Stimulated activated CD4-positive, alpha-beta T cell treated with anti-CD3 and anti-CD28 coated beads, Interleukin-12 subunit alpha, Interleukin-12 subunit beta, amount 100 ng/mL, for 24 hours (primary cell): ENCODE results near the gene PMPCA.

Source experiments
- DNase-seq, 2 experiments: peaks; one replicate each; pipeline ENCODE4 v3.0.0-alpha.2; 2020; ENCODE audit warnings: low read depth in 2 of 2

PMPCA gene

DNA sequence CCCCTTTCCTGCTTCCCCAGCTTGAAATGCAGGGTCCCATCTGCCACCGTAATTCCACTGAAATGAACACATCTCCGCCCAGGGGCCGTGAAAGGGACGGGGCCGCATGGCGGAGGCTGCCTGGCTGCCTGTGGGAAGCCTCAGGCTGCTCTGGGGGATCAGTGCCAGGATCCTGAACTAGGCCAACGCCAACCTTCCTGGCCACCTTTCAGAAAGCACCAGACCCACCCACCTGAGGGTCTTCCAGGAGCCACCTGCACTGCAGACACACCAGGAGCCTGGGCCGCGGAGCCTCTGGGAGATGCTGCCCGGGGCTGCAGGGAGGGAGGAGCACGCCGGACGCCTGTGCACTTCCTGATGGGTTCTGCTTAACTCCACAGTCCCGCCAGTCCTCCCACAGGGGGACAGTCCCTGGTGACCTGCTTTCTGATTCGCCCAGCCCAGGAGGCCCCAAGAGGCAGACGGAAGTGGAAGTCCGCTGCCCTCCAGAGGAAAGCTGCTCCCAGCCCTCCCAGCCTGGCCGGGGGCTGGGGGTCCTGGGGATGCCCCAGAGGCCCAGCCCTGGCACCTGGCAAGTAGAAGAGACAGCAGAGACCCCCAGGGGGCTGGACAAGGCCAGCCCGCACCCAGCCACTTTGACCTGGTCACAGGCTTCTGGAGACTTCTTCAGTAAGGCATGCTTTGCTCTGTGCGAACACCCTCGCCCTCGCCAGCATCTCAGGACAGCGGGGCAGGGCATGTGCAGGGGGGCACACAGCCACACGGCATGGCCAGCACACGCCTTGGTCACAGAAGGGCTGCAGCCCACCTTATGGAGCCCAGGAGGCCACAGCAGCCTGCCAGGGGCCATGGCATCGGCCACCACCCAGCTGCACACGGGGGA is 36.9 kb upstream of the PMPCA start, which contains the start of gene CARD9:
TSS of gene CARD9 (minus strand) at position 370 of the 883 bp plus-strand sequence. CDS start 1,591 bp downstream, outside the sequence.
- DNase-seq = no peak

DNA sequence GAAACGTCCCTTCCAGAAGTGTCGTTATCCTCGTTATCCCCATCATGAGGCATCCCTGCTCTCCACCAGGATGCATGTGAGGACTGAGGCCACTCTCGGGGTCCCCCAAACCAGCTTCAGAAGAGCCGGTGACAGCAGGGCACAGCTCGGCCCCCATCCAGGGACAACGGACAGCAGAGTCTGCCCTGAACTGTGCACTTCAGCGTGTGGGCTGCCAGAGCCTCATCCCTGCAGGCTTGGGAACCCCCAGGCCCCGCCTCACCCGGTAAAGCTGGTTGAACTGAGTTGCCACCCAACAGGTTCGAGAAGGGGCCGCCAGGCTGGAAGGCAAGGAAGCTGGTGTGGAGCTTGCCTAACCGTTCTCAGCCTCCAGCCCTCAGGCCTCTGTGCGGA is 36.3 kb upstream of the PMPCA start:
- DNase-seq = no peak

DNA sequence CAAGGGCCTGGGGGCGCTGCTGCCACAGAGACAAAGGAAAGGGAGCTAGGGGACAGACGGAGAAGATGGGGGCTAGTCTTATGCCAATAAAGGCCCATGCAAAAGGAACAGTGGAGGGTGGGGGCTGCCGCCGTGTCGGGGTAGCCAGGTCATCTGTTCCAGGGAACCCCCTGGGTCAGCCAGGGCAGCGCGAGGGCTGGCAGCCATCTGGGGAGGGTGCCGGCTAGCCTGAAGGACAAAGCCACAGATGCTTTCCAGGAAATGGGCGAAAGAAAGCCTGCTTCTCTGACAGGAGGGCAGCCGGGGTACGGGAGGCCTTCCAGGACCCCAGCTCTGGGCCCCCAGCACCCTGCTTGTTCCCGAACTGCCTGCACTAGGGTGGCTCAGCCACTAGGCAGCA is 35.4 kb upstream of the PMPCA start:
- DNase-seq = no peak

DNA sequence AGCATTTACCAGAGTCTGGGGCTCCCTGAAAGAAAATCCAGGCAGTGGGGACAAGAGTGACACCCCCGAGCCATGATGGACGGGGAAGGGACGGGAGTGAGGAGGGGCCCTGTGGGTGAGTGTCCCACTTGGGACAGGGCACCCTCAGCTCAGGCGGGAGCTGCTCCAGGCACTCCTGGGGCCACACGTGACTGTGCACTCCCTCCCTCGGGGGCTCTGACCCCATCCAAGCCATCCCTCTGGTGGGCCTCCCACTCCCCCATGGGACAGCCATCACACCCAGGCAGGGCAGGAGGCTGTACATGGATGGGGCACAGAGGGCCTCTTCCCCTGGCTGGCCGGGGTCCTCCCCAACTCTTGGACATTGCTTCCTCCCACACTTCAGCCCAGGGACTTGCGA is 34.0 kb upstream of the PMPCA start:
- no peak for DNase-seq

DNA sequence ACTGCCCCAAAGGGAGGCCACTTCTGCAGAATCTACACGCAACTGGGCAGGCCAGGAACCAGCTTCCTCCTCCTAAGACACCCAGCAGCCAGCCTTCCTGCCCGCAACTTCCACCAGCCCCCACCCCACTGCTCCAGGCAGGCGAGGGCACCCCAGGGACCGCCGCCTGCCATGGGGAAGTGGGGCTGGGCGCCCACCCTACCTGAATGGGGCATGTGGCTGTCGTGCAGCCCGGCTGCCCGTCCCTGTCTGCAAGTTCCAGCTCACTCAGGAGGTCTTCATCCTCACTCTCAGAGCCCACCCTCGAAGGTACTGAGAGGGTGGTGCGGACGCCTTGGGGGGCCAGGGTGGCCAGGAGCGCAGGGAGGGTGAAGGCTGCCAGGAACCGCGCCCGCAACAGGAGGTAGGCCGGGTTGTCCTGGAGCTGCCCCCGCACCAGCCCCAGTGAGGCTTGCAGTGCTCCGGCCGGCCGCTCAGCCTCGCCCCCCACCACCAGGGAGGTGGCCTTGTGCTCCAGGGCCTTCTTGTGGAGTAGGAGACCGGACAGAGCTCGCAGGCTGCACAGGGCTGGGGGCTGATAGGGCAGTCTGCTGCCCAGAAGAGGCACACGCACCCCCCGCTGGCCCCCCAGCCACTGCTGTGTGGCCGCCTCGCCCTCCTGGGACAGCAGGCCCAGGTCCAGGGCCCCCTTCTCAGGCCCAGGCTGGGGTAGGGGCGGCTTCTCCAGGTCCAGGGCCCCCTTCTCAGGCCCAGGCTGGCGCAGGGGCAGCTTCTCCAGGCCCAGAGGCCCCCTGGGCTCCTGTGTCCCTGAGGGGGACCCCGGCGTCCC is 32.9 kb upstream of the PMPCA start:
- no peak for DNase-seq

DNA sequence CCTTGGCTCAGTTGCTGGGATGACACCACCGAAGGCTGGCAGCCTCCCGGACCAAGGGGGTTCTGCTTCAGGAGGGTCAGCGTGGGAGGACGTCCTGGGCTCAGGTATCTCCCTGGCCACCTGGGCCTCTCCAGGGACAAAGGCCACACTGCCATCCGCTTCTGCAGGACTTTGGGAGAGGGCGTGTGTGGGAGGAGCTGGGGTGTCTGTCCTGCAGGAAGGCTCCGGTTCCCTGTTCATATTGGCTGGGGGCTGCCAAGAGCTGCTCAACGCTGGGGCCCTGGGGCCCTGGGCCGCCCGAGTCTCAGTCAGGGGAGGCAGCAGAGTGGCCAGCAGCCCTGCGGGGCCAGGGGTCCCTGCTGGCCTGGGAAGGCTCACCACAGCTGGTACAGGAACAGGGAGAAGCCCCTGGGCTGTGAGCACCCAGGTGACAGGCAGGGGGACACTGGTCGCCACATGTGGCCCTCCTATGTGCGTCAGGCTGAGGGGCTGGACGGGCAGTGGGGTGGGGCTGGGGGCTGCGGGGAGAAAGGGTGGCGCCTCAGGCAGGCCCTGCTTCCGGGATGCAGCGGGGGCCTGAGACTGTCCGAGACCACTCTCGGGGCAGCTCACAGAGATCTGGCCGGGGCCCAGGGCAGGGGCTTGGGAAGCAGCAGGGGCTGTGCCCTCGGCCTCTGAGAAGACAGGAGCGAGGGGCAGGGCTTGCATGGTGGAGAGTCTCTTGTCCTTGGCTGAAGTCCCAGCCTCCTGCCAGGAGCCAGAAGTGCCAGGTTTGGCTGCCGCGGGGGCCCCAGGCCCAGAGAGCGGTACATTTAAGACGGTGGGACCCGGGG is 32.1 kb upstream of the PMPCA start:
- DNase-seq = no peak

DNA sequence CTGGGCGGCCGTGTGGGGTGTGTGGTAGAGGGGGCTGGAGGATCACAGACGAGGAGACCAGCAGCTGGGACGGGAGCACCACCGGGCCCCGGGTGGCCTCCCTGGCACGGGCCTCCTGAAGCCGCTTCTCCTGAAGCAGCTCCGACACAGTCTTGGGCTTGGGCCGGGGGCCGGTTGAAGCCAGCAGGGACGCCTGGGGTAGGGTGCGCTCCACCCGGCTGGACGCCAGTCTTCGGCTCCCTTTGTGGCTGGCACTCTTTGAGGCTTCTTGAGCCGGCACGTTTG is 31.5 kb upstream of the PMPCA start:
- DNase-seq = no peak

DNA sequence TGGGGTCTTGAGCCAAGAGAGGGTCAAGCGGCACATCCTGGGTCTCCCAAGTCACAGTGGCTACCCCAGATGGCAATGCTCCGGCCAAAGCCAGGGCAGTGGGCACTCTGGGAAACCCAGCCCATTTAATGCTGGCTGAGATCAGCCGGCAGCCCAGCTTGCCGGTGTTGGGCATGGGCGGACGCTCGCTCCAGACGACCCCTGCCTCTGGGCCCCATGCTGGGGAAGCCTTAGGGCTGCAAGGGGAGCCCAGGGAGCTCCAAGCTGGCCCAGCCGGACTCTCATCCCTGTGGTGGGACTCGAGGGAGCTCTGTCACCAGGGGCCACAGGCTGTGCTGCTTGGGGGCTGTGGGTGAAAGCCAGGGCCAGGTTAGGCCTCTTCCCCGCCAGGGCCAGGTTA is 31.1 kb upstream of the PMPCA start:
- no peak for DNase-seq

DNA sequence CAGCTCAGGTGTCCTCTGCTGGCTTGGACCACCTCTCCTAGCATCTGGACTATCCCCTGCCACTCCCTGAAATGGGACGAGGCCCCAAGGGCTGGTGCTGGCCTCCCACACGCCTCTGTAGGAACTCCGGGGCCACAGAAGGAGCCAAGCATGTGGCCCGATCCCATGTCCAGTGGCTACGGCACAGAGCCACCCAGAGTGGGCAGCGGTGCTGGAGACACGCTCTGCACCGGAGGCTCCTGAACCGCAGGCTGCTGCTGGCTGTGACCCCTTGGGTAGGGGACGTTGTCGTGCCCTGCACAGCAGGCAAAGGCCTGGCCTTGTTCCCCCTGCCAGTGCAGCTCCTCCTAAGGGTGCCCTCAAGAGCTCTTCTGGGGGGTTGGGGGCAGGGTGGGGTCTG is 30.6 kb upstream of the PMPCA start:
- no peak for DNase-seq

DNA sequence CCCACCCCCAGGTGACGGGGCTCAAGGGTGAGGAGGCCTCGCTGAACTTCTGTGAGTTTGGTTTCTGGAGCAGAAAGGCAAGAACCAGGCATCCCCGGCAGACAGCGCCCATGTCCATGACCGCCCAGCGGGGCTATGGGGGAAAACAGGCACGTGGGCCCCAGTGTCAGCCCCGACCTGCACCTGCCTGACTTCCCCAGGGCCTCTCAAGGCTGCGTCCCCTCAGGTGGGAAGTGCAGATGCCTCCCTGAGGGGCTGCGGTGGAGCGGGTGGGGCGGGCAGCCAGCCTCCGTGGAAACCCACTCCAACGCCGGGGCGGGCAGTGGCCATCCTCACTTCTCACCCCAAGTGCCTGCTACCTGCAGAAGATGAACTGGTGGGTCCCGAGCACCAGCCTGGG is 30.1 kb upstream of the PMPCA start:
- no peak for DNase-seq

DNA sequence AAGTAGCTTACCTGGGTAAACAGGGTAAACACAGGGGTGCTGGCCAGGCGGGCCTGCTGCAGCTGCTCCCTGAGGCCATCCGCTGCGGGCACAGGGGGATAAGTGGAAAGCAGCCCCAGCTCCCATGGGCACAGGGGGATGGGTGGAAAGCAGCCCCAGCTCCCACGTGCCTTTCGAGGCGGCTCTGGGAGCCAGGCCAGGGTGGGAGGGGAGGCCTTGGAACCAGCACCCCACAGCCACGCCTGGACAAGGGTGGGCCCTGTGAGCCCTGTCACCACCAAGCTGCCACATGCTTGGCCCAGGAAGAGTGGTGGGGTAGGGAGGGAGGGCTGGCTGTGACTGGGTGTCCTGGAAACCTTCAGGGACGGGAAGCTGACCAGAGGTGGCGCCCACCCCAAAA is 29.1 kb upstream of the PMPCA start:
- DNase-seq = no peak

DNA sequence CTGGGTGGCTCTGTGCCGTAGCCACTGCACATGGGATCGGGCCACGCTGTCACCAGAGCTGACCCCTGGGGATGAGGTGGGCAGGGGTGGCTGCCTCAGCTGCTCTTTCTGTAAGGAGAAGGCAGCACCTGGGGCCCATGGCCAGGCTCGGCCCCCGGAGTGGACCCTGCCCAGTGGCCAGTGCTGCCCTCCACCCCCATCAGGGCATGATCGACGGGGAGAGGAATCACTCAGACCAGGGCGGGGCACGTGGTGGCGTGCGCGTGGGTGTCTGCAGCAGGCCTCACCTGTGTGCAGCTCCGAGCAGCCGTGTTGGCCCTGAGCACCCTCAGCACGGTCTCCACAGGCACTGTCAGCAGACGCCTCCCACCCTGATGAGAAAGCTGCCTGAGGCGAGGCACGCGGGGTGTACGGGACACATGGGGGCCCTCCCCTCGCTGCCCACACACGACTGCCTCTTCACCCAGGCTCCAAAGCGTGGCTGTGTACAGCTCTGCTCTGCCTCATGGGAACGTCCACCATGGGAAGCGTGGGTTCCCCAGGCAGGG is 28.4 kb upstream of the PMPCA start:
- no peak for DNase-seq

DNA sequence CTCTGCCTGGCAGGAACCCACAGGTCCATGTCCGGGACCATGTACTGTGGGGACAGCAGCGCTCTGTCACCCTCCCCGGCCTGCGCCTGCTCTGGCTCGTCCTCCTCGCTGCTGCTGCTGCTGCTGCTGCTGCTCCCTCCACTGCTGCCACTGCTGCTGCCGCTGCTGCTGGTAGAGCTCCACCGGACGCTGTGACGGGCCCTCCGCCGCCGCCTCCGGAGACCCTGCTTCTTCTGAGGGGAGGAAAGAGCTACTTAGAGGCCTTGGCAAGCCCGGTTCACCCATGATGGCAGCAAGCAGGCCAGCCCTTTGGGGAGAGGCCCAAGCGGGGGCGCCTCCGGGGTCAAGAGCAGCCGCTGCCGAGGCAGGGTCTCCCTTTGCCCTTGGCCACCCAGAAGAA is 27.0 kb upstream of the PMPCA start:
- no peak for DNase-seq

DNA sequence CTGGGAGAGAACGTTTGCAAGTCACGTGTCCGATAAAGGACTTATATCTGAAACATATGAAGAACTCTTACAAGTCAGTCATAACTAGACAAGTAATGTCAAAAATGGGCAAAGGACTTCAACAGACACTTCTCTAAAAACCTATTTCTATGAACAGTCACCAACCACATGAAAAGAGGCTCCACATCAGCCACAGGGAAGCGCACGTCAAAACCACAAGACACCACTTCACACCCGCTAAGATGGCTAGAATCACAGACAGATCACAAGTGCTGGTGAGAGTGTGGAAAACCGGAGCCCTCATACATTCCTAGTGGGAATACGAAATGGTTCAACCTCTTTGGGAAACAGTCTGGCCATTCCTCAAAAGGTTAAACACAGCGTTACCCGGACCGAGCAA is 25.4 kb upstream of the PMPCA start:
- no peak for DNase-seq

DNA sequence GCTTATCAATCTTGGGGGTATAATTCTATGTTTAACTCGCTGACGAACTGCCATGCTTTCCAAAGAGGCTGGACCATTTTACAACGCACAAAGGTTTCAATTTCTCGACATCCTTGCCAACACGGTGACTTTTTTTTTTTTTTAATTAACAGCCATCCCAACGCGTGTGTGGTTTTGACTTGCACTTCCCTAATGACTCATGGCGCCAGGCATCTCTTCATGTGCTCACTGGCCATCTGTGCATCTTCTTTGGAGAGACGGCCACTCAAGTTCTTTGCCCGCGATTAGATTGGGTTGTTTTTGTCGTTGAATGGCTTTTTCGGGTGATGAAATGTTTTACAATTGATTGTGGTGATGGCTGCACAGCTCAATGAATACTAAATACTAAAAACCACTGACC is 24.4 kb upstream of the PMPCA start:
- no peak for DNase-seq

DNA sequence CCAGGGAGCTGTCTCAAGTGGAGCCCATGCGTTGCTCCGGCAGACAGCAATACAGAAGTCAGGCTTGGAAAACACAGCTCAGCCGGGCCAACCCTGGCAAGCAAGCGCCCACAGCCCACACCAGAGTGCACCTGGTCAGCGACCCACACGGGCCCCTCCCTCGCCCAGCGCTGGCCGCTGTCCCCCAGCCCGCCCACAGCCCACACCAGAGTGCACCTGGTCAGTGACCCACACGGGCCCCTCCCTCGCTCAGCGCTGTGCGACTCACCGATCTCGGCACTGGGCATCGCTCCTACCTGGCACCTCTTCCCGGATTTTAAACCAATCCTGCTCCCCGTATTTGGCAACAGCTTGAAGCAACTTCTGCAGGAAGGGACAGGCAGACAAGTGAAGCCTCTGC is 23.2 kb upstream of the PMPCA start:
- DNase-seq = no peak

DNA sequence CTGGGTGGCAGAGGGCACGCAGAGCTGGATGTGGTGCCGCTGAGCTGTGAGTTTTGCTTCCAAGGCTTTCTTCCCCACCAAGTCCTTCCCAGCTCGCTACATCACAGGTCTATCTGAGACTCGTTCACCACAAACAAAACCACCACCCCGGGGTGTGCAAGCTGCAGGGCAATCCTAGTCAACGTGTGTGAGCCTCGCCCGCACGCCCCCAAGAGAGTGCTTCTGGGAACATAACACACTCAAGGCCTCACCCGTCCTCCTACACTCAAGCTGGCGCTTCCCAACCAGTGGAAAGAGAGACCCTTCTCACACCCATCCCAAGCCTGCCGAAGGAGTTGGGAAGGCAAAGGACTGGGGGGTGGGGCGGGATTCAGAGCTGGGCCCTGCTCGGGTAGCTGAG is 21.1 kb upstream of the PMPCA start:
- DNase-seq = no peak

DNA sequence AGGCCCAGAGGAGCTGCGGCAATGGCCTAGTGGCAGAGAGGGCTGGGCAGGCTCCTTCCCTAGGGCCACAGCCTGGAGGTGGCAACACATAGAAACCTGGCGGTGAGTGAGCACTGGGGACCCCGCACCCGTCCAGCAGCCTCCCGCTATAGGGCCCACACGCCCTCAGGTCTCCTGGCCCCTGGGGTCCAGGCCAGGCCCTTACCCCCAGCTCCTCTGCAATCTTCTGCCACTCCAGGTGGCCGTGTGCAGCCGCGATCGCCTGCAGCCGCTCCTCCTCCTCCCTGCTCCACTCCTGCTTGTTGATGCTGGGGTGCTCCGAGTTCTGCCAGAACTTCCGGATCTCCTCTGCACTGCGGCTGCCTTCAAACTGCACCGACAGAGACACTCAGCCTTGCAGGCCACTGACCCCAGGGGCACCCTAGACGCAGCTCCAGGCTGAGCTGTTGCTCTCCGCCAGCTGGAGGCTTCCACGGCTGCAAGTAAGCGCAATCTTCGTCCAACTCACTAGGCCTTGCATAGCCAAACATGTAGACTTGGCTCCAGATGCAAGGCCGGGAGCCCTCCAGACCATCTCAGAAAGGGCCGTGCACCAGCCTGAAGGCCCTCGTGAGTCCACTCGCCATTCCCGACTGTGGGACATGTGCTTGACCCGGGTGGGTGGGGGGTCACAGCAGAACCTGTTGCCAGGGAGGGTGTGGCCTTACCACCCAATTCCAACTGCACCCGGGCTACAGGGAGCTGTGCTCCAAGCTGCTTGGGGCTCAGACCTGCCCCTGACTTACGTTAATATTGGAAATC is 18.5 kb upstream of the PMPCA start:
- DNase-seq = no peak

DNA sequence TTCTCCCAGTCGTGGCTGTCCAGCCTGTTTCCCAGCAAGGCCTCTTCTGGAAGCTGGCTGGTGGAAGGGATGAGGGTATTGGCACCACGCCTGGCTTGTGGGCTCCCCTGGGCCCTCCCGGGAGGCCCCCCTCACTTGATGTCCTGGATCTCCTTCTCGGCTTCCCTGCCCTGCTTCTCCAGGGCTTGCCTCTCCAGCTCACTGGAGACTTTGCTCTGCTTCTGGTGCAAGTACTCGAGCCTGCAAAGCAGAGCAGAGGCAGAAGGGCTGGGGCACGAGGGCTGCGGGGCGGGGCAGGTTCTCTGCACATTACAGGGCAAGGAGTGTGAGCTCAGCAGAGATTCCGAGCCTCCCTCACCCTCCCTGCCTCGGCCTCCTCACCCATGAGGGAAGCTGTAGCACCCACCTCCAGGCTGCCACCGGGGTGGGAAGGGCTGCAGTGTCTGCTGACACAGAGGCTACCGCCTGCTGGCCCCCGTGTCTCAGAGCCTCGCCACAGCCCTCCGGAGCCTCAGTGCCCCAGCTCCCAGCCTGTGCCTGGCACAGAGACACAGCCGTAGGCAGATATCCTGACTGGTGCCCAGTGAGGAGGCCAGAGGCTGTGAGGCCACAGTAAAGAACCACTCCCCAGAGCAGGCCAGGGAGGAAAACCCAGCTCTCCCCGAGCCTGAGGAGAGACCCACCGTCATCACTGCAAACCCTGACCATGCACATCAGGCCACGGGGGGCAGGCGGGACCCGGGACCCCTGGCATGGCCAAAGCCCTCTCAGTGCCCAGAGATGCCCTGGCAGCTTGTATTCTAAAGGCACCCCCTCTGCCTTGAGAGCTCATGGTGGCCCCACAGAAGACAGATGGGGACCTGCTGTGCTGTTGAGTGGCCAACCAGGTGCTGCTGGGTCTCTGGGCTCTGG is 17.7 kb upstream of the PMPCA start:
- DNase-seq = no peak

DNA sequence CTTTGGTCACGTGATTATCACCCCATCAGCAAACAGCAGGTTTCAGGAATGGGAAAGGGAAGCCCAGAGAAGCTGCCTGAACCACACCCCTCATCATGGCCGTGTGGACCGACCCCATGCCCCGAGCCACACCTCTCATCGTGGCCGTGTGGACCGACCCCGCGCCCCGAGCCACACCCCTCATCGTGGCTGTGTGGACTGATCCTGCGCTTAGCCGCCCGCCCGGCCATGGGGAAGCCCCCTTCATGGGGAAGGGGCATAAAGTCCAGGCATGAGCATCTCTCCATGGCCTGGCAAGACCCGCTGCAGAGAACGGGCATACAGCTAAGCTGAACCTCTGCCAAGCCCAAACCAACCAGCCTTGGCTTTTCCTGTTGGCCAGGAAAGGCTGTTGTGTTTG is 16.9 kb upstream of the PMPCA start:
- DNase-seq = no peak
